Gastrocnemius medialis (tissue), 4 donors: ENCODE data around the gene ARHGEF7. TPM values are rescaled to one million over a fixed set of nuclear protein-coding genes. Genes with fewer than 3 reads are reported as not detected.

Experiments used
- ATAC-seq, 2 donors: fragments of 150-250 bp; one replicate each; pipeline ENCODE4 v1.9.1; 2016
- DNase-seq, 2 donors: peaks; one replicate each; pipeline ENCODE4 v3.0.0-alpha.2; 2019
- H3K27ac ChIP-seq, 4 donors: fragments of 200-600 bp; sonication (generic); 1 replicate in 1 of 4; 2 replicates in 3 of 4; pipeline ENCODE4 v1.5.1; 2016 to 2018; ENCODE audit warnings: mild to moderate bottlenecking in 2 of 4, moderate library complexity in 1 of 4
- H3K27me3 ChIP-seq, 3 donors: fragments of 200-600 bp; sonication (generic) in 2 of 3; 1 replicate in 1 of 3; 2 replicates in 2 of 3; pipeline versions ENCODE4 v1.5.1 to v1.6.0; 2016 to 2019; ENCODE audit warnings: mild to moderate bottlenecking in 1 of 3, moderate library complexity in 1 of 3
- H3K36me3 ChIP-seq, 2 donors: fragments of 200-600 bp; sonication (generic) in 1 of 2; one replicate each; pipeline ENCODE4 v1.5.1; 2017 to 2018
- H3K4me1 ChIP-seq, 2 donors: fragments of 200-600 bp; sonication (generic) in 1 of 2; one replicate each; pipeline ENCODE4 v1.5.1; 2016 to 2017; ENCODE audit warnings: mild to moderate bottlenecking in 2 of 2
- H3K4me3 ChIP-seq, 4 donors: fragments of 200-600 bp; sonication (generic) in 3 of 4; 1 replicate in 1 of 4; 2 replicates in 3 of 4; pipeline ENCODE4 v1.5.1; 2016 to 2019; ENCODE audit warnings: mild to moderate bottlenecking in 2 of 4
- H3K9me3 ChIP-seq, 3 donors: fragments of 200-600 bp; sonication (generic) in 2 of 3; 1 replicate in 1 of 3; 2 replicates in 2 of 3; pipeline ENCODE4 v1.5.1; 2016 to 2019
- POLR2A ChIP-seq, 2 donors: fragments of 450-650 bp; IDR thresholded peaks; one replicate each; pipeline ENCODE4 v1.6.1; 2017; ENCODE audit warnings: antibody characterized with exemption in 2 of 2, mild to moderate bottlenecking in 2 of 2, moderate library complexity in 2 of 2
- in situ Hi-C, 4 donors: fragments of 200-750 bp; cut with MboI; loops; one replicate each; pipeline versions ENCODE4 v1.15.0 to v1.8.0; 2017; ENCODE audit warnings: low sequenced_read_pairs in 4 of 4
- intact Hi-C: fragments of 100-400 bp; cut with DNase I; formaldehyde crosslinking; loops from one replicate; pipeline ENCODE4 v1.15.1; 2023; ENCODE audit warnings: low total_unique reads
- total RNA-seq, 4 donors: library from RNA; depleted of rRNA; stranded (reverse); fragments of >200 nt; gene quantifications; one replicate each; pipeline versions ENCODE4 v1.1.0 to v1.2.3, GENCODE V29; 2016
- TF ChIP-seq, protein P1 (sequence below), 5 experiments: fragments of 450-650 bp in 3 of 5; fragments of 200-600 bp in 2 of 5; sonication (generic) in 2 of 5; IDR thresholded peaks in 4 of 5; conservative IDR thresholded peaks in 1 of 5; 1 replicate in 4 of 5; 2 replicates in 1 of 5; pipeline ENCODE4 v1.5.1; 2016 to 2019; ENCODE audit warnings: antibody characterized with exemption in 5 of 5, mild to moderate bottlenecking in 3 of 5, moderate library complexity in 3 of 5

The ARHGEF7 gene
- total RNA-seq, 4 donors from 2014 or later = 24.5 to 56.9 (median 31.3) TPM

DNA sequence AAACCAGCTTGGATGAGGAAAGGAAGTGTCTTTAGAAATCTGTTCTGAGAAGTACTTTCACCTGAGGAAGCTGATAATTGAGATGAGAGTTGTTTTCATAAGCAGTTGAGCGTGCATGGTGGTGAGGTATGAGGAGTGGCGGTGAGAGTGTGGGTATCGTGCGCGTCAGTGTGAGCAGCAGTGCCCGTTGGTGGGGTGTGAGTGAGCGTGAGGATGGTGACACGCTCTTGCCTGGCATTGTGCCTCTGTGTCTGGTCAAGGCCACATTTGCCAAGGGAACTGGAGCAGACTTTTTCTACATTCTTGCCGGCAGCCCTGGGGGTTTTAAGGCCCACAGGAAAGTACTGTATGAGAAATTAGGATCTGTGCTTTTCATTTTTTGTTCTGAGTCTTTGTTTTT is 168.9 kb downstream of the ARHGEF7 start:
- Histone ChIP-seq H3K36me3 (peaks cover 0 to 68% of the 10 kb centered on the region in 2 donors), H3K4me1 (peaks cover 22 to 25% of the 10 kb centered on the region in 2 donors), H3K27ac (no peak overlapping the region), H3K4me3 (no peak overlapping the region), H3K27me3 (no peaks in the 10 kb centered on the region), H3K9me3 (no peaks in the 10 kb centered on the region)
- DNase-seq = no peak
- in situ Hi-C loops = no loop called here
- ATAC-seq = no peak
- intact Hi-C loops = loop anchor here (5.0 kb wide), 2 partner anchors 57 to 162 kb away; no protein-coding TSS in a partner anchor
- no peak for TF ChIP-seq POLR2A (IDR thresholded peaks at IDR 0.05)
- TF ChIP-seq, protein P1, sequence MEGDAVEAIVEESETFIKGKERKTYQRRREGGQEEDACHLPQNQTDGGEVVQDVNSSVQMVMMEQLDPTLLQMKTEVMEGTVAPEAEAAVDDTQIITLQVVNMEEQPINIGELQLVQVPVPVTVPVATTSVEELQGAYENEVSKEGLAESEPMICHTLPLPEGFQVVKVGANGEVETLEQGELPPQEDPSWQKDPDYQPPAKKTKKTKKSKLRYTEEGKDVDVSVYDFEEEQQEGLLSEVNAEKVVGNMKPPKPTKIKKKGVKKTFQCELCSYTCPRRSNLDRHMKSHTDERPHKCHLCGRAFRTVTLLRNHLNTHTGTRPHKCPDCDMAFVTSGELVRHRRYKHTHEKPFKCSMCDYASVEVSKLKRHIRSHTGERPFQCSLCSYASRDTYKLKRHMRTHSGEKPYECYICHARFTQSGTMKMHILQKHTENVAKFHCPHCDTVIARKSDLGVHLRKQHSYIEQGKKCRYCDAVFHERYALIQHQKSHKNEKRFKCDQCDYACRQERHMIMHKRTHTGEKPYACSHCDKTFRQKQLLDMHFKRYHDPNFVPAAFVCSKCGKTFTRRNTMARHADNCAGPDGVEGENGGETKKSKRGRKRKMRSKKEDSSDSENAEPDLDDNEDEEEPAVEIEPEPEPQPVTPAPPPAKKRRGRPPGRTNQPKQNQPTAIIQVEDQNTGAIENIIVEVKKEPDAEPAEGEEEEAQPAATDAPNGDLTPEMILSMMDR (IDR thresholded peaks at IDR 0.05 in 4 of 5, conservative IDR thresholded peaks at IDR 0.05 in 1 of 5) = no peak

DNA sequence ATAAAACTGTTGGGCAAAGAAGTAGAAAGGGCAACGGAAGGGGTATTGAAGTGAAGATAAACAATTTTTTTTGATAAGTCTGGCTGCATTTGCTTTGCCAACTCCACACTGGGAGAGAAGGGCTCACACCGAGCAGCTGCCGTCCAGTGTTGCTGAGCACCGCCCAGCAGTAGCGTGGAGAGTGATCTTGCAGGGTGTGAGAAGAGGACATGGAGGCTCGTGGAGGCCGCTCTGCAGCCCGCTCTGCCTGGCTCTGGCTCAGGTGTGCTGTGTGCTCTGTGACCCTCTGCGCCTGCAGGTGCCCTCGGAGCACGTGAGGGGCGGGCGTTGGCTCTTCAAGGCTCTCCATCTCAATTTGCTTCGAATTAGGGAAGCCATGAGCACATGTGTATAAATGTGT is 169.5 kb downstream of the ARHGEF7 start:
- no peak for DNase-seq
- Histone ChIP-seq H3K4me3 (no peak overlapping the region), H3K9me3 (no peaks in the 10 kb centered on the region), H3K27ac (no peak overlapping the region), H3K4me1 (peaks cover 19 to 20% of the 10 kb centered on the region in 2 donors), H3K36me3 (peaks cover 0 to 74% of the 10 kb centered on the region in 2 donors), H3K27me3 (no peaks in the 10 kb centered on the region)
- intact Hi-C loops = loop anchor here (5.0 kb wide), 2 partner anchors 57 to 162 kb away; no protein-coding TSS in a partner anchor
- no peak for TF ChIP-seq POLR2A (IDR thresholded peaks at IDR 0.05)
- TF ChIP-seq, protein P1 (IDR thresholded peaks at IDR 0.05 in 4 of 5, conservative IDR thresholded peaks at IDR 0.05 in 1 of 5) = no peak
- in situ Hi-C loops = no loop called here
- no peak for ATAC-seq

DNA sequence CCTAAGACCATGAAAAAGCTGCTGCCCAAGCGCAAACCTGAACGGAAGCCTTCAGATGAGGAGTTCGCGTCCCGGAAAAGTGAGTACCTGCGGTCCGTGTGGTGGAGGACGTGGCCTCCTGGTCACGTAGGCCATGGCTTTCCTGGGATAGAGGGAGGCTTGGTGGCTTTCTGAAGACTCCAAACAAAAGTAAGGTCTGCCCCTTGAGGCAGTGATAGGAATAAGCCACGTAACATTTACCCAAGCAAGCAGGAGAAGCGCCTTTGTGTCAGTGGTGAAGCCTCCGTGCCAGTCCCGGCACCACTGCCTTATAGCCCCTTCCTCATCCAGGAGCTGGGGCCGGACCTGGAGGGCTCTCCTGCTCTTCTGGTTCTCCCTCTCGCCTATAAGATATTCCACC is 171.1 kb downstream of the ARHGEF7 start:
- in situ Hi-C loops = no loop called here
- intact Hi-C loops = no loop called here
- Histone ChIP-seq H3K4me1 (peaks cover 16 to 19% of the 10 kb centered on the region in 2 donors), H3K27ac (no peak overlapping the region), H3K27me3 (no peaks in the 10 kb centered on the region), H3K36me3 (peaks cover 0 to 82% of the 10 kb centered on the region in 2 donors), H3K4me3 (no peak overlapping the region), H3K9me3 (no peaks in the 10 kb centered on the region)
- DNase-seq (no peak), ATAC-seq (no peak)
- TF ChIP-seq, protein P1 (IDR thresholded peaks at IDR 0.05 in 4 of 5, conservative IDR thresholded peaks at IDR 0.05 in 1 of 5) = no peak
- TF ChIP-seq POLR2A (IDR thresholded peaks at IDR 0.05) = no peak

DNA sequence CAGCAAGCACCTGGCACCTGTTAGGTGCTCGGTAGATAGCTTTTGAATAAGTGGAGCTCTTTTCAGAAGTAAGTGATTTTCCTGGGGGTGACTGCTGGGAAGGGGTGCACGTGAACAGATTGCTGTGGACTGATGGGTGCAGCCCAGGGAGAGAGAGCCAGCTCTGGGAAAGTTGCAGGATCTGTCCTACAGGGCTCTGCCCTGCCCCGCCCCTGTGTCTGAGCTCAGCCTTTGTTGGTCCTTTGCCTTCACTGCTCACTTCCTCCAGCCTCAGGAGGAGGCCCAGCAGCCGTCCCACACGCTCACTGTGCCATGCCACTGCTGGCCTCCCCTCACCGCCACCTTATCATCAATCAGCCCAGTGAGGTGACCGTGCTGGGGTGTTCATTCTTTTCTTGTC is 171.6 kb downstream of the ARHGEF7 start:
- no peaks in the 10 kb centered on the region for H3K9me3 ChIP-seq
- no peak overlapping the region for H3K27ac ChIP-seq
- peaks cover 0 to 86% of the 10 kb centered on the region in 2 donors for H3K36me3 ChIP-seq
- intact Hi-C loops = no loop called here
- ATAC-seq = no peak
- in situ Hi-C loops = no loop called here
- no peaks in the 10 kb centered on the region for H3K27me3 ChIP-seq
- H3K4me1 ChIP-seq = peaks cover 10 to 13% of the 10 kb centered on the region in 2 donors
- DNase-seq = no peak
- no peak overlapping the region for H3K4me3 ChIP-seq
- TF ChIP-seq POLR2A (IDR thresholded peaks at IDR 0.05) = no peak
- TF ChIP-seq, protein P1 (IDR thresholded peaks at IDR 0.05 in 4 of 5, conservative IDR thresholded peaks at IDR 0.05 in 1 of 5) = no peak

DNA sequence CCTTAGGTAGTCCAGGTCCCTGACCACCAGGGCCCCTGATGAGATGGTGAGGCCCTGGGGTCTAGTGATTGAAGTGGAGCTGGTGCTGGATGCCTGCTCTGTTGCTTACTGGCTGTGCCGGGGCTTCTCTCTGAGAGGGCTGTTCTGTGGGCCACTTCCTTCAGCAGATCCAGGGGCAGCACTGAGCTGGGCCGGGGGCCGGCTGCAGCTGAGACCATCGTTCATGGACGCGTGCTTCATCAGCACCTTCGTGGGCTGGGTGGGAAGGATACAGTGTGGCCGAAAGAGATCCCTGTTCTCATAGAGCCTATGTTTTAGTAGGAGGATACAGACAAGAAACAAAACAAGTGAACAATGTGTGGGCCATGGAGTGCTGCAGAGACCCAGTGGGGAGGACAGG is 172.1 kb downstream of the ARHGEF7 start:
- H3K4me1 ChIP-seq = peaks cover 6 to 8% of the 10 kb centered on the region in 2 donors

More for the DNA sequence above, 172.1 kb downstream of the ARHGEF7 start:
- Histone ChIP-seq H3K36me3 (peaks cover 0 to 91% of the 10 kb centered on the region in 2 donors), H3K4me3 (no peak overlapping the region), H3K27ac (no peak overlapping the region), H3K27me3 (no peaks in the 10 kb centered on the region), H3K9me3 (no peaks in the 10 kb centered on the region)
- no peak for DNase-seq
- intact Hi-C loops (no loop called here), in situ Hi-C loops (no loop called here)
- no peak for ATAC-seq
- TF ChIP-seq POLR2A (IDR thresholded peaks at IDR 0.05) = no peak
- TF ChIP-seq, protein P1 (IDR thresholded peaks at IDR 0.05 in 4 of 5, conservative IDR thresholded peaks at IDR 0.05 in 1 of 5) = no peak
